Activated T-helper 1 cell treated with anti-CD3 and anti-CD28 coated beads, Interleukin-12 subunit alpha, Interleukin-12 subunit beta, Interleukin-2, Interleukin-4 antibody, amounts not matched to agents 30 ng/mL and 10 ng/mL and 1 ng/mL, durations not matched to agents 14 hours and 24 hours and 36 hours (primary cell): ENCODE results near the gene CXCR4. TPM values are rescaled to one million over a fixed set of nuclear protein-coding genes. Genes with fewer than 3 reads are reported as not detected.
A peak's percentile ranks its signal among the peaks of the same experiment; 100 is the strongest.

Experiments used
- DNase-seq: peaks from one replicate; pipeline ENCODE4 v3.0.0; 2021; ENCODE audit warnings: low spot score
- H3K27ac Mint-ChIP-seq: one replicate; pipeline ENCODE4 v1.8.0; 2021; ENCODE audit warnings: mild to moderate bottlenecking, mixed read lengths
- H3K27me3 Mint-ChIP-seq: one replicate; pipeline ENCODE4 v1.8.0; 2022; ENCODE audit warnings: mild to moderate bottlenecking, moderate library complexity, mixed read lengths; ENCODE audit not compliant: insufficient read depth
- H3K36me3 Mint-ChIP-seq: one replicate; pipeline ENCODE4 v1.8.0; 2021; ENCODE audit warnings: low read depth, mixed read lengths
- H3K4me1 Mint-ChIP-seq: one replicate; pipeline ENCODE4 v1.8.0; 2021; ENCODE audit warnings: low read depth, mixed read lengths
- H3K4me3 Mint-ChIP-seq: one replicate; pipeline ENCODE4 v1.8.0; 2021; ENCODE audit warnings: mild to moderate bottlenecking, moderate library complexity, mixed read lengths
- H3K9me3 Mint-ChIP-seq: one replicate; pipeline ENCODE4 v1.8.0; 2021; ENCODE audit warnings: mixed read lengths
- intact Hi-C: fragments of 100-400 bp; cut with micrococcal nuclease; formaldehyde crosslinking; loops from one replicate; pipeline ENCODE4 v1.15.1; 2024
- total RNA-seq: library from RNA; stranded (reverse); gene quantifications from 2 replicates; pipeline ENCODE4 v1.2.3, GENCODE V29; 2022

The CXCR4 gene
- total RNA-seq: 83.3 and 86.3 TPM in 2 replicates

- Mint-ChIP-seq H3K27ac (peak within 1 kb of the TSS; percentile 98), H3K4me3 (peak within 1 kb of the TSS; percentile 97), H3K27me3 (peaks cover 31% of the 10 kb centered on the region), H3K36me3 (peaks cover 28% of the 10 kb centered on the region), H3K4me1 (peaks cover 73% of the 10 kb centered on the region), H3K9me3 (no peaks in the 10 kb centered on the region)
- DNase-seq: peak; percentile 85
- intact Hi-C loops: loop anchor here (1.0 to 5.0 kb wide), 14 partner anchors 14 to 1199 kb away; partner anchors contain the start of genes CCNT2, DARS1, MCM6 and R3HDM1
Observed at GRCh38 chr2:136117909-136118818, at the start of gene CXCR4. Gene CXCR4, minus strand, starts transcription at chr2:136118149. Its CDS starts 89 bp downstream, at chr2:136118060.

DNA sequence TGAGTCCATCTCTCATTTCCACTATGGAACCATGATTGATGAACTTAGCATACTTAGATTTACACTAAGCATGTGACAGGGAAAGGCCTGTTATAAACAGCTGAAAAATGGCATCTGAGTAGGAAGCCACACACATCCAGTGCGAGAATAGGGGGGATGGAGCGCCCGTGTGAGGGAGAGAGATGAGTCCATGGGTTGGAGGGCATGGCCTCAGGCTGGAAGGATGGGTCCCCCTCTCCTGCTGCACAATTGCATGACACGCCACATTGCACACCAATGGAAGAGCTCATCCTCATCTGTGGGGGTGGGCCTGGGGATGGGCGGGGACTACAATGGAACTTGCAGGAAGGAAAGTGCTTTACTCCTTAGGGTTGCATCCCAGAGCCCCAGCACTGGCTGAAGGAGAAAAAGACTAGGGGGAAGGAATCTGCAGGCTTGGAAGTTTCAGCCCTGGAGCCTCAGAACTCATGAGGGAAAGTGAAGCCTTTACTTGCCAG lies 46.4 kb upstream of the CXCR4 start:
- H3K4me3 Mint-ChIP-seq: no peak overlapping the region
- H3K27ac Mint-ChIP-seq: no peak overlapping the region
- peaks cover 6% of the 10 kb centered on the region for H3K4me1 Mint-ChIP-seq
- DNase-seq: no peak
- intact Hi-C loops: no loop called here
- H3K9me3 Mint-ChIP-seq: no peaks in the 10 kb centered on the region
- no peaks in the 10 kb centered on the region for H3K36me3 Mint-ChIP-seq
- H3K27me3 Mint-ChIP-seq: peaks cover 6% of the 10 kb centered on the region

DNA sequence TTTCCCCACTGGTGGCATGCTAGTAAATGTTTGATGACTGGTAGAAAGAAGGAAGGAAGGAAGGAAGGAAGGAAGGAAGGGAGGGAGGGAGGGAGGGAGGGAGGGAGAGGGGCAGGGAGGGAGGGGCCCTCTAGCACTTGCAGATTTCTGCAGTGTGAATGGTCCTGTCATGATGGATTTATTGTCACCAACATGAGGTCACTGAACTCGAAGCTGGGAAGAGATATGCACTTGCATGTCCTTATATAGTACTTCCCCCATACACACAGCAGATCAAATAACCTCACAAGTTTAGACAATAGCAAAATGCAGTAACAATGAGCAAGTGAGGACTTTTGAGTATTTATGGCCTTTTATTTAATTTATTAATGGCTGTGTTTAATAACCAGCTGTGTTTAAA lies 44.5 kb upstream of the CXCR4 start:
- Mint-ChIP-seq H3K27ac (no peak overlapping the region), H3K27me3 (peaks cover 8% of the 10 kb centered on the region), H3K4me1 (peaks cover 6% of the 10 kb centered on the region), H3K9me3 (no peaks in the 10 kb centered on the region), H3K36me3 (no peaks in the 10 kb centered on the region), H3K4me3 (no peak overlapping the region)
- no peak for DNase-seq
- intact Hi-C loops: no loop called here

- H3K36me3 Mint-ChIP-seq: peaks cover 2% of the 10 kb centered on the region
- H3K4me3 Mint-ChIP-seq: no peak overlapping the region
- no peak overlapping the region for H3K27ac Mint-ChIP-seq
- peaks cover 5% of the 10 kb centered on the region for H3K4me1 Mint-ChIP-seq
- peaks cover 24% of the 10 kb centered on the region for H3K27me3 Mint-ChIP-seq
- no peak for DNase-seq
- intact Hi-C loops: no loop called here
- H3K9me3 Mint-ChIP-seq: no peaks in the 10 kb centered on the region
Observed at GRCh38 chr2:136156411-136156810, 38.5 kb upstream of the CXCR4 start.

DNA sequence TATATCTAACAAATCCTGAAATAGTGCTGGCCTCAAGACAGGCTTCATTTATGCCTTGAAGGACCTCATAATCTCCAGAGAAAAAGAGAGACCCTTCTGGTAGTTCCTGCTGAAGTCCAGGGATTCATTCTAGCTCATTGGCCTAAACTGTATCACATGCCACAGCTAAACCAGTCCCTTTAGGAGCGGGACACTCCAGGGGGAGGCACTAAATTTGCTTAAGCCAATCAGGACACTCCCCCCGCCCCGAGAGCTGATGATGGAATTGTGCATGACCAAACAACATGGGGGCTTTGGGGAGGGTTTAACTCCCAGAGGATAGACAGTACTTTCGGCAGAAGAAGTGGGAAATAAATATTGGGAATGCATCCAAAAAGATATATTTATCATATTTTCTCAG lies 36.4 kb upstream of the CXCR4 start:
- peaks cover 6% of the 10 kb centered on the region for H3K9me3 Mint-ChIP-seq
- peaks cover 2% of the 10 kb centered on the region for H3K36me3 Mint-ChIP-seq
- H3K4me1 Mint-ChIP-seq: peaks cover 12% of the 10 kb centered on the region
- intact Hi-C loops: no loop called here
- H3K4me3 Mint-ChIP-seq: no peak overlapping the region
- no peak overlapping the region for H3K27ac Mint-ChIP-seq
- peaks cover 37% of the 10 kb centered on the region for H3K27me3 Mint-ChIP-seq
- DNase-seq: no peak

DNA sequence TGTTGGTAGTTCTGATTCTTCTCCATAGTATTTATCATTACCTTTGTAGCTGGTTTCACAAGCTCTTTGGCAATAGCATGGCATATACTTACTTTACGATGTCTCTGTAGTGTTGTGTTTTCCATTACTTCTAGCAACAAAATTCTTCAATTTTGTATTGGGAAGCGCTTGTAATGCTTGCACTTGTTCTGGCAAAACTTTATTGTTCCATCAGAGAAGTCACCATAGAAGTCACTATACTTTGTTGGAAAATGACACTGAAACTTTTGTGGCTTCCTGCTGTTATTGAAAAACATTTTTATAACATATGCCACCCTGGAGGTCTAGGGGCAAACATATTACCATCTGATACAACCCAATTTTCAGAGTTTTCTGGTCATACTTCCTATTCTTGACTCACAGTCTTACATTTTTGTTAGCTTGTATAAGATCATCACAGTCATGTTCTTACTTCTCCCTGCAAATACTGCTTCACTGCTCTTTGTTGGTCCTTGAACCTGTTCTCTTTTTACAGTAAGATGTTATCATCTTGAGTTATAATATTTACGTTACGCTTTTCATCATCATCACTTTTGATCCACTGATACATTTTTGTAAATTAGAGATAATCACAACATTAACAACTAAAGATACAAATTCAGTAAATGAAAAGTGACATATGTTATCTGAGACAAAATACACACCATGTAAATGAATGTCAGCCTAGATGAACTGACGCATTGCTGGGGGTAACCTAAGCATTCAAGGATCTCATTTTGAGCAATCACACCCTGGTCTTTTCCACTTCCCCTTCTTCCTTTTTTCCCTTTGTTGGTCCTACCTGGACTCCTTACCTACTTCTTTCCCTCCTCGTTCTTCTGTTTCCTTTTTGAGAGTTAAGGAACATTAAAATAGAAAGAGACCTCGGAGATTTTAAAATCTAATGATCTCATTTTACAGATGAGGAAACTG lies 33.3 kb upstream of the CXCR4 start:
- intact Hi-C loops: no loop called here
- Mint-ChIP-seq H3K36me3 (peaks cover 2% of the 10 kb centered on the region), H3K27ac (no peak overlapping the region), H3K4me1 (peaks cover 12% of the 10 kb centered on the region), H3K4me3 (no peak overlapping the region), H3K9me3 (peaks cover 12% of the 10 kb centered on the region), H3K27me3 (peaks cover 45% of the 10 kb centered on the region)
- DNase-seq: no peak

DNA sequence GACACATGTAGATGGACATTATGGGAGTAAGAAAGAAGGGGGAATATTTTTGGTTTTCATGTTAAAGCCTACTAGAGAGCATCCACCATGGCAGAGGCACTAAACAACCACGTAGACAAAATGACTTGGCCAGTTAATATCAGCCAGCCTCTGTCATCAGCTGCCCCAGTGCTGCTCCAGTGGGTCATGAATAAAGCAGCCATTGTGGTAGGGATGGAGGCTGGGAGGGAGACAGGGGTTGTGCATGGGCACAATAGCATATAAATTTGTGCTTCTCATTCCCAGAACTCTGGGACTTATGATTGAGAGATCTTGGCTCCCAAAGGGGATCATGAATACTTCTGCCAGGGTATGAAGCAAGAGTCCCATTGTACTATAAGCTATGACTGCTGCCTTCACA lies 31.1 kb upstream of the CXCR4 start:
- Mint-ChIP-seq H3K27ac (no peak overlapping the region), H3K27me3 (peaks cover 57% of the 10 kb centered on the region), H3K9me3 (peaks cover 12% of the 10 kb centered on the region), H3K4me1 (peaks cover 12% of the 10 kb centered on the region), H3K4me3 (no peak overlapping the region), H3K36me3 (peaks cover 4% of the 10 kb centered on the region)
- intact Hi-C loops: no loop called here
- no peak for DNase-seq

DNA sequence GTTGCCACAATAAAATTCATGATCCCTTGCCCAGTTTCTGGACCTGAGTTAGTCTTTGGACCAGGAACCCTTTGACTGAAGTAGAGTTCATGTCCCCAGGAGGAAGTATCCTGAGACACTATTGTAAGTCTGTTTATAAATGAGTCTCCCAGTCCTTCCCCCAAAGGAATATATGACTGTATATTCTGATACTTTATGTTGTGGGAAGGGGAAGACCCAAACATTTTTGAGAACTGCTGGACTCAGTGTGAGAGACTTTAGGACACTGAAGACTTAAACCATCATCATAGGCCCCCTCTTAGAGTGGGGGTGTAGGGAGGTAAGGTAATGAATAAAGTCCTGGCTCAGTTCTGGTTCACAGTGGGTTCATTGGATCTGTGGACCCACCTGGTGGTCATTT lies 28.6 kb upstream of the CXCR4 start:
- Mint-ChIP-seq H3K4me3 (no peak overlapping the region), H3K9me3 (peaks cover 12% of the 10 kb centered on the region), H3K36me3 (peaks cover 4% of the 10 kb centered on the region), H3K27ac (no peak overlapping the region), H3K27me3 (peaks cover 61% of the 10 kb centered on the region), H3K4me1 (peaks cover 8% of the 10 kb centered on the region)
- no peak for DNase-seq
- intact Hi-C loops: no loop called here

GRCh38 chr2:136143603-136144451 lies 25.9 kb upstream of the CXCR4 start:
- Mint-ChIP-seq H3K9me3 (peaks cover 4% of the 10 kb centered on the region), H3K4me3 (no peak overlapping the region), H3K27me3 (peaks cover 49% of the 10 kb centered on the region), H3K36me3 (peaks cover 4% of the 10 kb centered on the region), H3K4me1 (peaks cover 7% of the 10 kb centered on the region), H3K27ac (no peak overlapping the region)
- intact Hi-C loops: no loop called here
- DNase-seq: no peak

- H3K27me3 Mint-ChIP-seq: peaks cover 57% of the 10 kb centered on the region
- H3K36me3 Mint-ChIP-seq: peaks cover 4% of the 10 kb centered on the region
- peaks cover 29% of the 10 kb centered on the region for H3K4me1 Mint-ChIP-seq
- intact Hi-C loops: no loop called here
- H3K9me3 Mint-ChIP-seq: no peaks in the 10 kb centered on the region
- H3K4me3 Mint-ChIP-seq: no peak overlapping the region
- no peak for DNase-seq
- H3K27ac Mint-ChIP-seq: no peak overlapping the region
Observed at GRCh38 chr2:136141510-136142149, 23.7 kb upstream of the CXCR4 start.

GRCh38 chr2:136139631-136140030 lies 21.7 kb upstream of the CXCR4 start:
- peaks cover 3% of the 10 kb centered on the region for H3K36me3 Mint-ChIP-seq
- no peak overlapping the region for H3K4me3 Mint-ChIP-seq
- H3K4me1 Mint-ChIP-seq: peaks cover 49% of the 10 kb centered on the region
- intact Hi-C loops: loop anchor here (1.0 to 10.0 kb wide), 2 partner anchors 7 to 475 kb away; no protein-coding TSS in a partner anchor
- DNase-seq: no peak
- H3K9me3 Mint-ChIP-seq: no peaks in the 10 kb centered on the region
- peaks cover 49% of the 10 kb centered on the region for H3K27me3 Mint-ChIP-seq
- no peak overlapping the region for H3K27ac Mint-ChIP-seq
